ENCODE measurements around the gene KLF2. TPM values are rescaled to one million over a fixed set of nuclear protein-coding genes. Genes with fewer than 3 reads are reported as not detected.

The KLF2 gene
- total RNA-seq, 1 donor from 2014 or later = under 0.01 TPM

DNA sequence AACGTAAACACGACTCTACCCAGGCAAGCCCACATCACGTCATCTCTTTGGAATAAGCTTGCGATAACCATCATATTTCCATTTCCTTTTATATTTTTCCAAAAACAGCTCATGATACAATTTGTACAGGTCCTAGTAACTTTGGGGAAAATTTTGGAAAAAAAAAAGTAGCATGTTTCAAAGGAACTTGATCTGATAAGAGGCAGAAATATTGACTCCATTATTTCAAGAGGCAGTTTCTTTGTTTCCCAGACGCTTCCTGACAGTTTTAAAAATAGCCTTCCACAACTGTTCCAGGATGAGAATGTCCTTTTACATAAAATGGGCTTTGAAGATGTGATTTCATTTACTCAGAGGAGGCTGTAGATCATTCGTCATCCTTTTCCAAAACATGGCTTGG lies 23.1 kb downstream of the KLF2 start:
- H3K36me3 ChIP-seq (ENCODE audit: control insufficient read depth, insufficient read depth, low read length) = no peaks in the 10 kb centered on the region
- TF ChIP-seq, protein P1, sequence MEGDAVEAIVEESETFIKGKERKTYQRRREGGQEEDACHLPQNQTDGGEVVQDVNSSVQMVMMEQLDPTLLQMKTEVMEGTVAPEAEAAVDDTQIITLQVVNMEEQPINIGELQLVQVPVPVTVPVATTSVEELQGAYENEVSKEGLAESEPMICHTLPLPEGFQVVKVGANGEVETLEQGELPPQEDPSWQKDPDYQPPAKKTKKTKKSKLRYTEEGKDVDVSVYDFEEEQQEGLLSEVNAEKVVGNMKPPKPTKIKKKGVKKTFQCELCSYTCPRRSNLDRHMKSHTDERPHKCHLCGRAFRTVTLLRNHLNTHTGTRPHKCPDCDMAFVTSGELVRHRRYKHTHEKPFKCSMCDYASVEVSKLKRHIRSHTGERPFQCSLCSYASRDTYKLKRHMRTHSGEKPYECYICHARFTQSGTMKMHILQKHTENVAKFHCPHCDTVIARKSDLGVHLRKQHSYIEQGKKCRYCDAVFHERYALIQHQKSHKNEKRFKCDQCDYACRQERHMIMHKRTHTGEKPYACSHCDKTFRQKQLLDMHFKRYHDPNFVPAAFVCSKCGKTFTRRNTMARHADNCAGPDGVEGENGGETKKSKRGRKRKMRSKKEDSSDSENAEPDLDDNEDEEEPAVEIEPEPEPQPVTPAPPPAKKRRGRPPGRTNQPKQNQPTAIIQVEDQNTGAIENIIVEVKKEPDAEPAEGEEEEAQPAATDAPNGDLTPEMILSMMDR (IDR thresholded peaks at IDR 0.05; ENCODE audit: insufficient read depth, low read length, severe bottlenecking) = no peak
- no peak for DNase-seq (ENCODE audit: low read depth)
- no peak overlapping the region for H3K4me3 ChIP-seq (ENCODE audit: low read depth, low read length)
- no peaks in the 10 kb centered on the region for H3K27me3 ChIP-seq (ENCODE audit: control insufficient read depth, insufficient read depth, low read length)
- no peak for FAIRE-seq

DNA sequence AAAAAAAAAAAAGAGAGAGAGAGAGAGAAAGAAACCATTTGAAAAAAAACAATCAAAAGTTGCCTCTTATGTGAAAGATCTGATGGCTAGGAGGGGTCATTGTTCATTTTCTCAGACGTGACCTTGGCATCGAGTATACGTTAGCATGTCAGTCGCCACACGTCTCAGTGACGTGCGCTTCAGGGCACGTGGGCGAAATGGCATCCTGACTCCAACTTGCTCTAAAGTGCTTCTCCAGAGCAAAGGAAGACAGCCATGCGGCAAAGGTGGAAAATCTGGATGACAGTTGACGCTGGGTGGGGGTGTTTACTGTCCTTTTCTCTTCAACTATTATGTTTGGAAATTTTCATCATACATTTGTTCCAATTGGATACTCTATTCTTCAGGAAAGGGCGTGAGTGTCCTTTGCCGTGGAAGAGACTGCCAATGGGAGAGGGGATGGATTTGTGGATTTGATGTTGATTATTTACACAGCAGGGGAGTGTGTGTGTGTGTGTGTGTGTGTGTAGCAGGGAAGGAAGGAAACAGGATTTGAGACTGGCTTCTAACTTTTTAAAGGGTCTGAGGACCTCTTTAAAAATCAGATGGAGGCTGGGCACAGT lies 25.0 kb downstream of the KLF2 start:
- DNase-seq (ENCODE audit: low read depth) (no peak), FAIRE-seq (no peak)
- Histone ChIP-seq H3K4me3 (ENCODE audit: low read depth, low read length) (no peak overlapping the region), H3K36me3 (ENCODE audit: control insufficient read depth, insufficient read depth, low read length) (no peaks in the 10 kb centered on the region), H3K27me3 (ENCODE audit: control insufficient read depth, insufficient read depth, low read length) (no peaks in the 10 kb centered on the region)
- TF ChIP-seq, protein P1 (IDR thresholded peaks at IDR 0.05; ENCODE audit: insufficient read depth, low read length, severe bottlenecking) = no peak

DNA sequence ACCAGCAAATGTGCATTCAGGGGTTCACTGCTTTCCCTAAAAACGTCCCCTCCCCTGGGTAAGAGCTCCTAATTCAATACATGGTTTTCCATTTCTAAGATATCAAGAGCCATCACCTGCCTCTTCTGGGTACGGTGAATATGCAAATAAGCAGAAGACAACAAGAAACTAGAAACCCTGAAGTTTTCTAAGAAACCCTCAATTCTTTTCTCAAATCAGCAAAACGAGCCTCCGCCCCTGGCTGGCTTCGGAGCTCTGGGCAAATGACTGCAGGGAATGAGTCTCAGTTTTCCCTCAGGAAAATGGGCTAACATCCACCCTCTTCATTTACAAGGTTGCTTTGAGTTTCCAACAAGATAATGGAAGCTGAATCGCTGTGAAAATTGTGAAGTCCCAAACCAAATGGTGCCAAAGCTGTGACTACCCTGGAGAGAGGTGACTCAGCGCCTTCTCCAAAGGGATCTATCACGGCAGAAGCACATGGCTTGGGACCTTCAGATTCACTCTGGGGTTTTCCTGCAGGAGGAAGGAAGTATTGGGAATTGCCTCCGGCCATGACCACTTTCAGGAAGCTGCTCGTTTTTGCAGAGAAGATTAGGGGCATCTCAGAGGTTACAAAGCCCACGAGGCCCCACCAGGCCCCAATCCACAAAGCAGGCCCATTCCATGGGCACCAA lies 26.6 kb downstream of the KLF2 start:
- TF ChIP-seq, protein P1 (IDR thresholded peaks at IDR 0.05; ENCODE audit: insufficient read depth, low read length, severe bottlenecking) = no peak
- DNase-seq (ENCODE audit: low read depth) (peak; percentile 8), FAIRE-seq (no peak)
- H3K36me3 ChIP-seq (ENCODE audit: control insufficient read depth, insufficient read depth, low read length) = peaks cover 1% of the 10 kb centered on the region
- H3K27me3 ChIP-seq (ENCODE audit: control insufficient read depth, insufficient read depth, low read length) = no peaks in the 10 kb centered on the region
- no peak overlapping the region for H3K4me3 ChIP-seq (ENCODE audit: low read depth, low read length)

DNA sequence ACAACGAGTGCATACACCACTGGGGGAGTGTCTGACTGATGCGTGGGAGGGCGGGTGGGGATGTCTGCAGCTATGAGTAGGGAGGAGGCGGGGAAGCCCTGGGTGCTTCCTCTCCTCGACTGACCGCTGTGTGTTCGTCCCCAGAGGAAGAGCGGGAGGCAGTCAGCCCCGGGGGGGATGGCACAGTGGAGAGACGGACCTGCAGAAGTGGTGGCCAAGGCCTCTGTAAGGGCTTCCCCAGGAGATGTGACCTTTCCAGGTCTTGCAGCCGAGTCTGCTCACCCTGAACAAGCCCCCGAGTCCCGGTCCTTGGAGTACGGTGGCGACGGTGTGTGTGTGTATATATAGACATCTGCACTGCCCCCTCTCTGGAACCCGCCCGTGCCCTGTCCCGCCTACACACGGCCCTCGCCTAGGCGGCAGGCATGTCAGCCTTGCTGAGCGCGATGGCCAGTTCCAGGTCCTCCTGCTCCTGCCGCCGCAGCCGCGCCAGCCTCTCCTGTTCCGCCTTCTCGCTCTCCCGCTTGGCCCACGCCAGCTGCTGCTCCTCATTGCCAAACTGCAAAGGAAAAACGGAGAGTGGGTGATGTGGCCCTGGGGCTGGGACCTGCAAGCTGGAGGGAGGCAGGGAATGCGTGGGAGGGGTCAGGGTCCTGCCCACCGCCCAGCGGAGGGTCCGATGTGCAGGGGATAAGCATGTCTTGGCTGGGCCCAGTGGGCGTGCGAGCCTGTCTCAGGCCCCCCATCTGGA lies 30.8 kb downstream of the KLF2 start:
- H3K36me3 ChIP-seq (ENCODE audit: control insufficient read depth, insufficient read depth, low read length) = peaks cover 1% of the 10 kb centered on the region
- TF ChIP-seq, protein P1 (IDR thresholded peaks at IDR 0.05; ENCODE audit: insufficient read depth, low read length, severe bottlenecking) = no peak
- no peak for FAIRE-seq
- DNase-seq (ENCODE audit: low read depth) = no peak
- no peak overlapping the region for H3K4me3 ChIP-seq (ENCODE audit: low read depth, low read length)
- no peaks in the 10 kb centered on the region for H3K27me3 ChIP-seq (ENCODE audit: control insufficient read depth, insufficient read depth, low read length)

DNA sequence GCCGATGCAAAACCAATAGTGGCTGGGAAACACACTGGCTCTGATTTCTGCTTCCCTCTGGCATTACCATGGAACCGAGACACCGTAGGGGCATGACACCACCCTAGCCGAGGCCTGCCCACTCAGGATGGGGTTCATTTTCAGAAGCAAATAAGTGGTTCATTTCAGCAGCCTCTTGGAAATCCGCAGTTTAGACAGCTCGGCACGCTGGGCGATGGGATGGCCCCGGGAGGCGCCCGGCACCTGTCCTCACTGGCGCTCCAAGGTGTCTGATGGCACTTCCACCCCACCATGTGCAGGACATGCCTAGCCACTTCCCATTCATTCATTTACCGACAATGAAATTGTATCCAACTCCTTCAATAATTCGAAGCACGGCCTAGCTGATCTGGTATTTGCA lies 33.8 kb downstream of the KLF2 start:
- DNase-seq (ENCODE audit: low read depth) (no peak), FAIRE-seq (no peak)
- no peaks in the 10 kb centered on the region for H3K27me3 ChIP-seq (ENCODE audit: control insufficient read depth, insufficient read depth, low read length)
- TF ChIP-seq, protein P1 (IDR thresholded peaks at IDR 0.05; ENCODE audit: insufficient read depth, low read length, severe bottlenecking) = no peak
- H3K4me3 ChIP-seq (ENCODE audit: low read depth, low read length) = no peak overlapping the region
- peaks cover 1% of the 10 kb centered on the region for H3K36me3 ChIP-seq (ENCODE audit: control insufficient read depth, insufficient read depth, low read length)

Data from bronchial epithelial cell (primary cell).